Right lobe of liver (tissue), 4 donors: ENCODE measurements around the gene PFN3.

Experiments
- CTCF ChIP-seq, 4 donors: fragments of 200-600 bp in 3 of 4; fragments of 450-650 bp in 1 of 4; IDR thresholded peaks; one replicate each; pipeline versions ENCODE4 v1.5.1 to v1.8.0; 2016 to 2022; ENCODE audit warnings: antibody characterized with exemption in 4 of 4, mild to moderate bottlenecking in 2 of 4
- POLR2A ChIP-seq: fragments of 450-650 bp; IDR thresholded peaks from one replicate; pipeline ENCODE4 v1.6.1; 2017; ENCODE audit warnings: antibody characterized with exemption, mild to moderate bottlenecking
- donor health status: DM: no; HTN: no; CAD: no.
- donor health status: DM: no; HTN: no; CAD: no.
- donor health status: DM: no; HTN: yes; CAD: no.

DNA sequence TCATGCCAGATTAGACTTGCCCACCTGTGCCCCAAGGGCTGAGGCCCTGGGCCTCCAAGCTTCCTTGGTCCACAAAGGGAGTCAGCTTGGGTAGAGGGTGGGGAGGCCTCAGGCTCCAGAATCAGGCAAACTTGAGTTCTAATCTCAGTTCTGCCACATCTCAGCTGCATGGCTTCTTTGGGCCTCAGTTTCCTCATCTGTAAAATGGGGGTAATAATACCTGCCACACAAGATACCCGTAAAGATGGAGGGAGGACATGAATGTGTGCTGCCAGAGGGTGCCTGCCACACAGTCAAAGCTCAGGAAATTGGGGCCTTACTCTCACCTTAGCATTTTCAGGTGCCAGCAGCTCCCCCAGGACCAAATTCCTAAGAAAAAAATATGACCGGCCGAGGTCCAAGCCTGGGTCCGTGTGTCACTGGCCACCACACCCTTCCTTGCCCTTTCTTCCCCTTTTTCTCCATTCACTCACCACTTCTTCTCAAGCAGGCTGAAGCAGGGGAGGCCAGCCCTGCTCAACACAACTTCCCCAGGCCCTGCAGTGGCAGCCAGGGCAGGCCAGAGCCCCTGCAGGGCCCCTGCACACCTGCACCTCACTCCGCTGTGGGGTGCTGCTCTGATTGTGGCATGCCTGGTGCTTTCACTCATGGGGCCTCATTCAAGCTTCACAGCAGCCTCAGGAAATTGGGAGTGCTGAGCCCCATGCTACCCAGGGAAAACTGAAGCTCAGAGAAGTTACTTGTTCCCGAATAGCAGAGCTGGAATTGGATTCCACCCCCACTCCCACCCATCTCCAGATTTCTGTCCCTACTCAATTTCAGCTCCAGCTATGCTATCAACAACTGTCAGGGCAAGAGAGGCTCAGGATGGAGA is 38.8 kb downstream of the PFN3 start:
- no peak for TF ChIP-seq CTCF (IDR thresholded peaks at IDR 0.05)
- no peak for TF ChIP-seq POLR2A
